LNCaP clone FGC (cell line): Measurements from ENCODE around the gene TBX18.

ENCODE experiments used
- DNase-seq: peaks from one replicate; pipeline ENCODE4 v3.0.0-alpha.2; 2011; ENCODE audit warnings: low read depth
- H3K4me3 ChIP-seq: 2 replicates; pipeline ENCODE4 v1.5.1; 2011; ENCODE audit warnings: mild to moderate bottlenecking, low read depth, low read length, control low read depth
- TF ChIP-seq, protein P1 (sequence below): IDR thresholded peaks from 2 replicates; pipeline ENCODE4 v1.5.1; 2012; ENCODE audit warnings: mild to moderate bottlenecking; ENCODE audit not compliant: control insufficient read depth, insufficient read depth; ENCODE audit errors: extremely low read depth

The TBX18 gene

DNA sequence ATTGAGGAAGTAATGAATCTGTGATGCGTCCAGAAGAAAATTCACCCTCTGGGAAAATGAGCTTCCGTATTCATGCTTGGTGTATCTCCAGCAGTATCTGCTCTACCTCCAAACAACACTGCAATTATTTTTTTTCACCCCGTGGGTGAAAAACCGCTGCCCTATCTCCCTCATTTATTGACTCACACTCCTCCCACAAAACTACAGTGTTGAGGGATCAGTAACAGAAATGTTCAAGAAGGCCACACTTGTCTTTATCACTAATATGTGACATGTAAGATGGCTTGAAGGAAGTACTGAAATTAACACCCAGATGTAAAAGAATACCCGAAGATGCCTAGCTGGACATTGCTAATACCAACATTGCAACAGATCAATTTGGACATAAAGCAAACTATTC, 4.9 kb upstream of the TBX18 start:
- no peak for DNase-seq
- no peak overlapping the region for H3K4me3 ChIP-seq
- TF ChIP-seq, protein P1, sequence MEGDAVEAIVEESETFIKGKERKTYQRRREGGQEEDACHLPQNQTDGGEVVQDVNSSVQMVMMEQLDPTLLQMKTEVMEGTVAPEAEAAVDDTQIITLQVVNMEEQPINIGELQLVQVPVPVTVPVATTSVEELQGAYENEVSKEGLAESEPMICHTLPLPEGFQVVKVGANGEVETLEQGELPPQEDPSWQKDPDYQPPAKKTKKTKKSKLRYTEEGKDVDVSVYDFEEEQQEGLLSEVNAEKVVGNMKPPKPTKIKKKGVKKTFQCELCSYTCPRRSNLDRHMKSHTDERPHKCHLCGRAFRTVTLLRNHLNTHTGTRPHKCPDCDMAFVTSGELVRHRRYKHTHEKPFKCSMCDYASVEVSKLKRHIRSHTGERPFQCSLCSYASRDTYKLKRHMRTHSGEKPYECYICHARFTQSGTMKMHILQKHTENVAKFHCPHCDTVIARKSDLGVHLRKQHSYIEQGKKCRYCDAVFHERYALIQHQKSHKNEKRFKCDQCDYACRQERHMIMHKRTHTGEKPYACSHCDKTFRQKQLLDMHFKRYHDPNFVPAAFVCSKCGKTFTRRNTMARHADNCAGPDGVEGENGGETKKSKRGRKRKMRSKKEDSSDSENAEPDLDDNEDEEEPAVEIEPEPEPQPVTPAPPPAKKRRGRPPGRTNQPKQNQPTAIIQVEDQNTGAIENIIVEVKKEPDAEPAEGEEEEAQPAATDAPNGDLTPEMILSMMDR: no peak

- H3K4me3 ChIP-seq: no peak overlapping the region
- DNase-seq: no peak
- TF ChIP-seq, protein P1: no peak
Observed at GRCh38 chr6:84768442-84769174, 4.2 kb upstream of the TBX18 start.

- no peak overlapping the region for H3K4me3 ChIP-seq
- DNase-seq: no peak
- TF ChIP-seq, protein P1: no peak
Observed at GRCh38 chr6:84767526-84768201, 3.3 kb upstream of the TBX18 start.

DNA sequence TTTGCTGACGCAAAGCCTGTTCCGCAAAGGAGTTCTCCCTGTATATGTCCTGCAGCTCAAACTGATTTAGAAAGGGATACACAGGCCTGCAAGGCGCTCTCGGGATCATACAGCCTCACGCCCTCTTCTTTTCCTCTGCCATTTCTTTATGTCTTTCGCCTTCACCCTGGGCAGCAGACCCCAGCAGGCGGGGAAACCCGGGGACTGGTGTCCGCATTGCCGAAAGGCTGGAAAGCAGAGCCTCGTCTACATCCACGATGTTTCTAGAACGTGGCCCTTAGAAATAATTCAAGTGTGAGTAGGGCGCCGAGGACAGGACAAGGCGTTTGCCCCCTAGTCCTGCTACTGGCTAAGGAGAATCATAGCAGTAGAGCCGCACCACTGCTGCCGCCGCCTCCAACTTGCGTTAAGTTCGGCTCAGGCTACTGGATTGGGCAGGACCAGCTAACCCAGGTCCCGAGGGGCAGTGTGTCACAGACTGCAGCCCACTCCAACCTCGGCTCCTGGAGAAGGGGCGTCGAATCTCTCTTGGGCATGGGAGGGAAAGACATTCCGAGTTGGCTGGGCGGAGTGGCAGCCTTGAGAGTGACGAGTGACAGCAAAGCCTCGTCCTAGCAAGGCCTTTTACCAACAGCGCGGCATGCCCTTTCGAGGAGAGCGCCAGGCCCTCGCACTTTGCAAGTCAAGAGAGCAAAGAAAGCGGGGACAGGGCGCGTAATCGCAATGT, 2.6 kb upstream of the TBX18 start:
- H3K4me3 ChIP-seq: no peak overlapping the region
- TF ChIP-seq, protein P1: no peak
- DNase-seq: no peak

DNA sequence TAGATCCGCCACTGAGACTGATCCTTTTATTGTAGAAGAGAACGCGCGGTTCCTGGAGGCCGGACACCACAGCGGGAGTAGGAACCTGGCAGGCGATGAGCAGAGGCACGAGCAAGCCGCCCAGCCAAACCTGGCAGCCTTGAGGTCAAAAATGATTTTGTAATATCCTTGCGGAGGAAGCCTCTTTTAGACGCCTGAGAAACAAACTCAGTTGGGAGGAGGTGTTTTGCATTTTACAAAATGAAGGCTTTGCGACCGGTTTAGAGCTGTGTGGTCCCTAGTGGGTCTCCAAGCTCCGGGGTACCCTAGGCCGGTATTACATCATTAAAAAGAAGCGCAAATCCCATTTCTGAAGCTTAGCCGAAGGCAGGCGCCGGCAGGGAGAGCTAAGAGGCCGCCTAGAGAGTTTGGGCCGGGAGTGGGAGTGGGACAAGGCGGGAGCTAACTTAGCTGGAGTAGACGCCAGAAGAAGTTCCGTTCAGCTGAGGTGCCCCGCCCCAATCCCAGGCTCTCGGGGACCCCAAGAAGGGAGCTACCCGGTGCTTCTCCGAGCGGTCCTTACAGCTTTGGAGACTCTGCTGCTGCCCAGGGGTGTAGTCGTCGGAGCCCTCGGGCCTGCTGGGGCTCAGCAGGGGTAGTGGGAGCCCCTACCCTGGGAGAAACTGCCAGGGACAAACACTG, 1.9 kb upstream of the TBX18 start:
- no peak overlapping the region for H3K4me3 ChIP-seq
- TF ChIP-seq, protein P1: no peak
- no peak for DNase-seq

DNA sequence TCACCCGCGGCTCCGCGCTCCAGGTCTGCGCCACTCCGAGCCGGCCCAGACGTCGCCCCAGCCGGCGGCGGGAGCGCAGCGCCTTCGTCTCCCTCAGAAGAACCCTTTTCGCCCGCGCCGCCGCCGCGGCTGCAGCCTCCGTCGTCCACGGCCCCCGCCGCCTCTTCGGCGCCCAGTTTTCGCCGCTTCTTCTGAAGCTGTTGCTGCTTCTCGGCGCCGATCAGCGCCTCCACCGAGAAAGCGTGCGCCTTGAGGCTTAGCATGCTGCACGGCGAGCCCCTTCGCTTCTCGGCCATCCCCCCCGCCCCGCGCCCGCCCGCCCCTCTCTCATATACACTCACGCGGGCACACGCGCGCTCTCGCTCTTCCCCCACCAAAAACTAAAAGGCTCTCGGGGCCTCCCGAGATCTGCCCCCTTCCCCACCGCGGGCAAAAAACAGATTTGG, 489 bp downstream of the TBX18 start:
- DNase-seq: no peak
- H3K4me3 ChIP-seq: no peak overlapping the region
- TF ChIP-seq, protein P1: no peak
